Muscle of arm (tissue), 14 donors: Measurements from ENCODE around the gene VGF. TPM values are rescaled to one million over a fixed set of nuclear protein-coding genes. Genes with fewer than 3 reads are reported as not detected.
"Not testable (repeated sequence)": the region's sequence is repeated elsewhere in the genome, so short reads cannot be mapped to it uniquely, and the experiment has no call there.

Experiments used
- DNase-seq: peaks from one replicate; pipeline ENCODE4 v3.0.0-alpha.2; 2013
- long read RNA-seq, 11 donors: transcript quantifications; one replicate each; lab custom pipeline, GENCODE V29; 2026
- polyA plus RNA-seq, 12 donors: library from polyadenylated mRNA; unstranded; fragments of 120-200 nt; gene quantifications; one replicate each; pipeline ENCODE4 v1.2.1, GENCODE V29; 2013; ENCODE audit not compliant: insufficient read length in 12 of 12

VGF gene
- polyA plus RNA-seq, result not detected
- long read RNA-seq, donor 1, result 0 reads
- long read RNA-seq, donor 2, result 0 reads
- long read RNA-seq, donor 3, result 0 reads
- long read RNA-seq, donor 4, result 0 reads
- long read RNA-seq, donor 5, result 0 reads
- long read RNA-seq, donor 6, result 0 reads
- long read RNA-seq, donor 7, result 0 reads
- long read RNA-seq, donor 8, result 0 reads
- long read RNA-seq, donor 9, result 0 reads
- long read RNA-seq, donor 10, result 0 reads
- long read RNA-seq, donor 11, result 0 reads

- DNase-seq, result peak; percentile 90
Measured at GRCh38 chr7:101165075-101165957, at the start of gene VGF. Gene VGF (minus strand): TSS chr7:101165569. CDS start chr7:101164843, 726 bp downstream.

- no peak for DNase-seq
Measured at GRCh38 chr7:101212014-101212413, 46.6 kb upstream of the VGF start.

- no peak for DNase-seq
Measured at GRCh38 chr7:101211501-101211900, 46.1 kb upstream of the VGF start.

- no peak for DNase-seq
Measured at GRCh38 chr7:101210143-101210542, 44.8 kb upstream of the VGF start.

- DNase-seq, result no peak
Measured at GRCh38 chr7:101208794-101209193, 43.4 kb upstream of the VGF start.

GRCh38 chr7:101207459-101207858 is 42.1 kb upstream of the VGF start:
- no peak for DNase-seq

GRCh38 chr7:101206665-101207042 is 41.3 kb upstream of the VGF start:
- DNase-seq, result no peak

GRCh38 chr7:101205901-101206664 is 40.7 kb upstream of the VGF start:
- no peak for DNase-seq

GRCh38 chr7:101203740-101204738 is 38.7 kb upstream of the VGF start:
- not testable (repeated sequence) for DNase-seq

GRCh38 chr7:101202603-101202918 is 37.2 kb upstream of the VGF start:
- DNase-seq, result no peak

- DNase-seq, result no peak
Measured at GRCh38 chr7:101201695-101202602, 36.6 kb upstream of the VGF start.

GRCh38 chr7:101200862-101201599 is 35.7 kb upstream of the VGF start, which contains the start of gene MOGAT3:
Gene MOGAT3 (minus strand): TSS chr7:101201036. CDS start chr7:101200854, 182 bp downstream.
- DNase-seq, result no peak

GRCh38 chr7:101200504-101200861 is 35.1 kb upstream of the VGF start:
- DNase-seq, result no peak

- DNase-seq, result not testable (repeated sequence)
Measured at GRCh38 chr7:101199522-101199921, 34.2 kb upstream of the VGF start.

- DNase-seq, result no peak
Measured at GRCh38 chr7:101198476-101198875, 33.1 kb upstream of the VGF start.

- DNase-seq, result no peak
Measured at GRCh38 chr7:101197991-101198390, 32.6 kb upstream of the VGF start.

GRCh38 chr7:101195884-101196283 is 30.5 kb upstream of the VGF start:
- no peak for DNase-seq

GRCh38 chr7:101189109-101189508 is 23.7 kb upstream of the VGF start:
- no peak for DNase-seq

GRCh38 chr7:101186844-101187428 is 21.6 kb upstream of the VGF start:
- no peak for DNase-seq
